IMR-90 (cell line): ENCODE results near the gene SCAF11. TPM values are rescaled to one million over a fixed set of nuclear protein-coding genes. Genes with fewer than 3 reads are reported as not detected.

ENCODE experiments used
- ATAC-seq: fragments of 200-7000 bp; cut with Tn5 transposase; 2 replicates; pipeline ENCODE4 v1.9.1; 2020; ENCODE audit warnings: low read depth, mild to moderate bottlenecking, moderate library complexity
- BruUV-seq: library from RNA; stranded (reverse); fragments of 400-500 nt; replicated peaks from 2 replicates; lab custom pipeline; 2021; lab: Mats Ljungman, UMichigan
- CTCF ChIA-PET: fragments of 300-600 bp; formaldehyde crosslinking; extraction: SDS; loops from one replicate; lab custom pipeline; 2021; ENCODE audit warnings: antibody characterized with exemption; lab: Yijun Ruan, JAX
- POLR2A ChIA-PET: fragments of 300-600 bp; sonication (Branson Sonifier 250); formaldehyde crosslinking; loops from one replicate; lab custom pipeline; 2022; ENCODE audit warnings: antibody characterized with exemption; ENCODE audit not compliant: unreplicated experiment; lab: Charles Lee
- DNase-seq: peaks from one replicate; pipeline ENCODE4 v3.0.0; 2013
- H2AFZ ChIP-seq: replicated peaks from 2 replicates; pipeline ENCODE3; 2013; ENCODE audit warnings: low read length, mild to moderate bottlenecking; ENCODE audit not compliant: poor library complexity
- H2AK5ac ChIP-seq: 2 replicates; pipeline ENCODE4 v1.6.1; 2013; ENCODE audit warnings: low read depth, low read length, inconsistent platforms
- H2AK9ac ChIP-seq: replicated peaks from 2 replicates; pipeline ENCODE3; 2013; ENCODE audit warnings: mild to moderate bottlenecking, low read depth, low read length, moderate library complexity; ENCODE audit not compliant: poor library complexity
- H2BK120ac ChIP-seq: 2 replicates; pipeline ENCODE4 v1.6.1; 2013; ENCODE audit warnings: low read depth, low read length, inconsistent platforms
- H2BK15ac ChIP-seq: 3 replicates; pipeline ENCODE4 v1.6.1; 2013; ENCODE audit warnings: low read depth, low read length, inconsistent platforms
- H2BK20ac ChIP-seq: 2 replicates; pipeline ENCODE4 v1.6.1; 2013; ENCODE audit warnings: low read depth, mild to moderate bottlenecking, inconsistent platforms, low read length, moderate library complexity
- H2BK5ac ChIP-seq: 2 replicates; pipeline ENCODE4 v1.6.1; 2013; ENCODE audit warnings: mild to moderate bottlenecking, low read depth, low read length, inconsistent platforms; ENCODE audit not compliant: poor library complexity, severe bottlenecking
- H3K14ac ChIP-seq: replicated peaks from 2 replicates; pipeline ENCODE4 v1.6.1; 2013; ENCODE audit warnings: low read depth, low read length, inconsistent platforms
- H3K18ac ChIP-seq: 2 replicates; pipeline ENCODE4 v1.6.1; 2013; ENCODE audit warnings: low read depth, low read length, control low read depth
- H3K23ac ChIP-seq: 2 replicates; pipeline ENCODE4 v1.6.1; 2013; ENCODE audit warnings: low read depth, low read length, inconsistent platforms
- H3K27ac ChIP-seq: 2 replicates; pipeline ENCODE4 v1.5.1; 2013; ENCODE audit warnings: mild to moderate bottlenecking, control low read depth, low read length; ENCODE audit not compliant: insufficient read depth
- H3K27me3 ChIP-seq: 2 replicates; pipeline ENCODE4 v1.6.1; 2013; ENCODE audit warnings: low read length; ENCODE audit not compliant: control insufficient read depth, insufficient read depth
- H3K36me3 ChIP-seq: 2 replicates; pipeline ENCODE4 v1.6.1; 2013; ENCODE audit warnings: low read length, mixed read lengths; ENCODE audit not compliant: control insufficient read depth, insufficient read depth
- H3K4ac ChIP-seq: 2 replicates; pipeline ENCODE4 v1.6.1; 2013; ENCODE audit warnings: low read depth, low read length, inconsistent platforms
- H3K4me1 ChIP-seq: 2 replicates; pipeline ENCODE4 v1.6.1; 2013; ENCODE audit warnings: low read length, mixed read lengths; ENCODE audit not compliant: control insufficient read depth, insufficient read depth
- H3K4me2 ChIP-seq: 2 replicates; pipeline ENCODE4 v1.6.1; 2013; ENCODE audit warnings: low read depth, mild to moderate bottlenecking, control low read depth, low read length, moderate library complexity
- H3K4me3 ChIP-seq: 2 replicates; pipeline ENCODE4 v1.5.1; 2013; ENCODE audit warnings: low read depth, mild to moderate bottlenecking, control low read depth, low read length, moderate library complexity; ENCODE audit not compliant: insufficient read depth
- H3K56ac ChIP-seq: 2 replicates; pipeline ENCODE4 v1.6.1; 2013; ENCODE audit warnings: low read length, inconsistent platforms; ENCODE audit not compliant: insufficient read depth; ENCODE audit errors: extremely low read depth
- H3K79me1 ChIP-seq, 2 experiments: 2 replicates each; pipeline ENCODE4 v1.6.1; 2013; ENCODE audit warnings: low read length in 2 of 2, inconsistent platforms in 1 of 2, low read depth in 1 of 2
- H3K9ac ChIP-seq: 2 replicates; pipeline ENCODE4 v1.6.1; 2013; ENCODE audit warnings: low read depth, low read length, control low read depth
- H3K9me1 ChIP-seq: 2 replicates; pipeline ENCODE4 v1.6.1; 2013; ENCODE audit warnings: low read length, inconsistent platforms; ENCODE audit not compliant: insufficient read depth
- H3K9me3 ChIP-seq: 2 replicates; pipeline ENCODE4 v1.6.1; 2013; ENCODE audit warnings: low read length; ENCODE audit not compliant: control insufficient read depth, insufficient read depth
- H4K20me1 ChIP-seq: 2 replicates; pipeline ENCODE4 v1.6.1; 2013; ENCODE audit warnings: low read length, inconsistent platforms; ENCODE audit not compliant: insufficient read depth
- H4K5ac ChIP-seq: 2 replicates; pipeline ENCODE4 v1.6.1; 2013; ENCODE audit warnings: mild to moderate bottlenecking, low read depth, low read length, control low read depth
- H4K8ac ChIP-seq, 2 experiments: 2 replicates each; pipeline ENCODE4 v1.6.1; 2013; ENCODE audit warnings: low read depth in 2 of 2, low read length in 2 of 2, control low read depth in 1 of 2, inconsistent platforms in 1 of 2
- H4K91ac ChIP-seq: 2 replicates; pipeline ENCODE4 v1.6.1; 2013; ENCODE audit warnings: low read depth, low read length, inconsistent platforms; ENCODE audit not compliant: insufficient read depth
- CEBPB ChIP-seq: IDR thresholded peaks from 2 replicates; pipeline ENCODE4 v1.6.1; 2012; ENCODE audit warnings: low read depth, low read length, improper control_type of control experiment
- MAFK ChIP-seq: IDR thresholded peaks from 2 replicates; pipeline ENCODE4 v1.6.1; 2012; ENCODE audit warnings: low read depth, low read length, improper control_type of control experiment
- dilution Hi-C: fragments of 300-500 bp; cut with HindIII; formaldehyde crosslinking; loops from one replicate; pipeline ENCODE4 v1.14.3; 2018; ENCODE audit warnings: low sequenced_read_pairs; ENCODE audit not compliant: unreplicated experiment
- in situ Hi-C: fragments of 300-500 bp; cut with MboI; formaldehyde crosslinking; loops from 3 replicates; pipeline ENCODE4 v1.14.3; 2019; ENCODE audit warnings: low sequenced_read_pairs, inconsistent platforms, mixed read lengths
- intact Hi-C: fragments of 100-400 bp; cut with micrococcal nuclease; formaldehyde crosslinking; loops from 2 replicates; pipeline ENCODE4 v1.10.0; 2022
- polyA plus RNA-seq, 3 experiments: library from polyadenylated mRNA; depleted of rRNA; stranded (reverse); fragments of >200 nt; gene quantifications; 2 replicates each; pipeline ENCODE4 v1.2.3, GENCODE V29; 2012; ENCODE audit warnings: low replicate concordance in 1 of 3
- total RNA-seq: library from RNA; depleted of rRNA; stranded (reverse); fragments of >200 nt; gene quantifications from 2 replicates; pipeline ENCODE4 v1.2.3, GENCODE V29; 2012

Gene SCAF11
- total and polyA plus RNA-seq, 2 of the 4 experiments (the other 2 are of a cell fraction), result 33.9 to 70.4 TPM

DNA sequence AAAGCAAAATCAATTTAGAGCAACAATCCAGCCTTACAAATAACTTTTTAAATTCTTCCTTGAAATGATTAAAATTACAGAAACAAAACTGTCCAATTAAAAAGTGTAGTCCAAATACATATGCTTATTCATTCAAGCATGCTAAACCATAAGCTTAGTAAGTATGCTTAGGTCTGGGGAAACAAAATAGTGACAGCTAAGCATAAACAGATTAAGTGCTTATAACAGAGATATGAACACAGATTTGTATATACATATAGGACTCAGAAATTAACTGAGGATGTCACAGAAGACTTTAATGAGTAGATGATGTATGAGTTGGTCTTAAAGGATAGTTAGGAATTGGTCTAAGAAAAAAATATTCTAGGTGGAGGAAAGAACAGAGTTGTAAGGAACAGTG, 41.8 kb downstream of the SCAF11 start:
- H2AK5ac ChIP-seq, result no peak overlapping the region
- no peaks in the 10 kb centered on the region for H3K27me3 ChIP-seq
- H2AFZ ChIP-seq, result no peak overlapping the region
- ChIA-PET POLR2A (no interaction called here), CTCF (interaction anchor here (0.8 kb wide), 1 partner anchor 186 kb away, joined by 3 read pairs; no protein-coding TSS in a partner anchor)
- H3K4me1 ChIP-seq, result peaks cover 8% of the 10 kb centered on the region
- H3K9ac ChIP-seq, result no peak overlapping the region
- no peak overlapping the region for H3K4me3 ChIP-seq
- DNase-seq (no peak), ATAC-seq (peak; percentile 44; the same call in 1 of the 2 replicates)
- no peak overlapping the region for H4K91ac ChIP-seq
- no peak overlapping the region for H3K14ac ChIP-seq
- no peak overlapping the region for H2BK5ac ChIP-seq
- no peaks in the 10 kb centered on the region for H3K9me3 ChIP-seq
- H4K20me1 ChIP-seq, result peaks cover 6% of the 10 kb centered on the region
- H3K27ac ChIP-seq, result no peak overlapping the region
- no peak overlapping the region for H2BK120ac ChIP-seq
- dilution Hi-C loops, result no loop called here
- no peak overlapping the region for H2AK9ac ChIP-seq
- peaks cover 0 to 35% of the 10 kb centered on the region in 2 experiments; a peak in 3 of 4 replicates for H3K79me1 ChIP-seq
- H3K36me3 ChIP-seq, result peaks cover 11% of the 10 kb centered on the region
- intact Hi-C loops, result no loop called here
- in situ Hi-C loops, result no loop called here
- no peak overlapping the region for H2BK20ac ChIP-seq
- H4K8ac ChIP-seq, result no peak overlapping the region
- no peak overlapping the region for H3K18ac ChIP-seq
- peaks cover 6% of the 10 kb centered on the region for H3K9me1 ChIP-seq
- no peak overlapping the region for H3K4me2 ChIP-seq
- H2BK15ac ChIP-seq, result no peak overlapping the region
- no TSS peak for BruUV-seq
- H3K56ac ChIP-seq, result no peak overlapping the region
- H3K4ac ChIP-seq, result no peak overlapping the region
- TF ChIP-seq CEBPB, result no peak
- peak; percentile 30; the same call in 1 of the 2 replicates for TF ChIP-seq MAFK
- H4K5ac ChIP-seq, result no peak overlapping the region
- no peak overlapping the region for H3K23ac ChIP-seq
